ENCODE measurements around the gene SH3RF3. TPM values are rescaled to one million over a fixed set of nuclear protein-coding genes. Genes with fewer than 3 reads are reported as not detected.

SH3RF3 gene
- total RNA-seq, 4 donors from 2014 or later = 2.8 to 5.7 (median 3.0) TPM

- H3K27me3 ChIP-seq = no peaks in the 10 kb centered on the region
- no peaks in the 10 kb centered on the region for H3K9me3 ChIP-seq
- DNase-seq = peak; percentile 83
- intact Hi-C loops (cut with DNase I; ENCODE audit: low total_unique reads) = loop anchor here (5.0 kb wide), 1 partner anchor 124 kb away; no protein-coding TSS in a partner anchor
- no peak for TF ChIP-seq CTCF (IDR thresholded peaks at IDR 0.05 in 4 of 5, conservative IDR thresholded peaks at IDR 0.05 in 1 of 5)
- TF ChIP-seq POLR2A (IDR thresholded peaks at IDR 0.05) = no peak
- in situ Hi-C loops (cut with MboI; ENCODE audit: low sequenced_read_pairs in 4 of 4) = no loop called here
- peak overlapping the region; percentile 67 to 72 (median 70) for H3K27ac ChIP-seq
- H3K36me3 ChIP-seq = no peaks in the 10 kb centered on the region
- peak; percentile 74 to 79 for ATAC-seq
- peaks cover 36 to 52% of the 10 kb centered on the region in 2 donors for H3K4me1 ChIP-seq
- no peak overlapping the region for H3K4me3 ChIP-seq
Observed at GRCh38 chr2:109382951-109383350, 253.9 kb downstream of the SH3RF3 start.

GRCh38 chr2:109383505-109384307, 254.7 kb downstream of the SH3RF3 start:
- intact Hi-C loops (cut with DNase I; ENCODE audit: low total_unique reads) = loop anchor here (5.0 kb wide), 1 partner anchor 124 kb away; no protein-coding TSS in a partner anchor
- Histone ChIP-seq H3K4me3 (no peak overlapping the region), H3K27me3 (no peaks in the 10 kb centered on the region), H3K4me1 (peaks cover 36 to 52% of the 10 kb centered on the region in 2 donors), H3K36me3 (no peaks in the 10 kb centered on the region), H3K9me3 (no peaks in the 10 kb centered on the region), H3K27ac (peak overlapping the region in 3 of 4 donors; percentile 67 to 72 (median 71))
- in situ Hi-C loops (cut with MboI; ENCODE audit: low sequenced_read_pairs in 4 of 4) = no loop called here
- DNase-seq = peak in 1 of 2 donors; percentile 8
- ATAC-seq = no peak
- TF ChIP-seq POLR2A (IDR thresholded peaks at IDR 0.05) = no peak
- no peak for TF ChIP-seq CTCF (IDR thresholded peaks at IDR 0.05 in 4 of 5, conservative IDR thresholded peaks at IDR 0.05 in 1 of 5)

GRCh38 chr2:109384308-109385271, 255.6 kb downstream of the SH3RF3 start:
- intact Hi-C loops (cut with DNase I; ENCODE audit: low total_unique reads) = loop anchor here (5.0 kb wide), 2 partner anchors 108 to 123 kb away; no protein-coding TSS in a partner anchor
- in situ Hi-C loops (cut with MboI; ENCODE audit: low sequenced_read_pairs in 4 of 4) = no loop called here
- ATAC-seq = no peak
- Histone ChIP-seq H3K27me3 (no peaks in the 10 kb centered on the region), H3K4me3 (no peak overlapping the region), H3K9me3 (no peaks in the 10 kb centered on the region), H3K36me3 (no peaks in the 10 kb centered on the region), H3K27ac (no peak overlapping the region), H3K4me1 (peaks cover 36 to 51% of the 10 kb centered on the region in 2 donors)
- TF ChIP-seq CTCF (IDR thresholded peaks at IDR 0.05 in 4 of 5, conservative IDR thresholded peaks at IDR 0.05 in 1 of 5) = no peak
- TF ChIP-seq POLR2A (IDR thresholded peaks at IDR 0.05) = no peak
- no peak for DNase-seq

GRCh38 chr2:109385506-109385905, 256.5 kb downstream of the SH3RF3 start:
- no peak overlapping the region for H3K27ac ChIP-seq
- no peak for ATAC-seq
- H3K36me3 ChIP-seq = no peaks in the 10 kb centered on the region
- DNase-seq = no peak
- intact Hi-C loops (cut with DNase I; ENCODE audit: low total_unique reads) (loop anchor here (5.0 kb wide), 1 partner anchor 107 kb away; no protein-coding TSS in a partner anchor), in situ Hi-C loops (cut with MboI; ENCODE audit: low sequenced_read_pairs in 4 of 4) (no loop called here)
- no peaks in the 10 kb centered on the region for H3K9me3 ChIP-seq
- H3K4me1 ChIP-seq = peaks cover 32 to 42% of the 10 kb centered on the region in 2 donors
- no peak overlapping the region for H3K4me3 ChIP-seq
- no peak for TF ChIP-seq POLR2A (IDR thresholded peaks at IDR 0.05)
- no peak for TF ChIP-seq CTCF (IDR thresholded peaks at IDR 0.05 in 4 of 5, conservative IDR thresholded peaks at IDR 0.05 in 1 of 5)
- H3K27me3 ChIP-seq = no peaks in the 10 kb centered on the region
